22Rv1 (cell line): Measurements from ENCODE around the gene SLC25A22.
A peak's percentile ranks its signal among the peaks of the same experiment; 100 is the strongest.

ENCODE experiments used
- H3K27ac ChIP-seq: fragments of 450-650 bp; 2 replicates; pipeline ENCODE4 v1.5.1; 2017
- ZFX ChIP-seq: fragments of 450-650 bp; IDR thresholded peaks from 2 replicates; pipeline ENCODE4 v1.6.1; 2017; ENCODE audit warnings: antibody characterized with exemption, borderline replicate concordance
- TF ChIP-seq, protein P1 (sequence below): fragments of 450-650 bp; IDR thresholded peaks from 2 replicates; pipeline ENCODE4 v1.5.1; 2017; ENCODE audit warnings: mild to moderate bottlenecking

The SLC25A22 gene

DNA sequence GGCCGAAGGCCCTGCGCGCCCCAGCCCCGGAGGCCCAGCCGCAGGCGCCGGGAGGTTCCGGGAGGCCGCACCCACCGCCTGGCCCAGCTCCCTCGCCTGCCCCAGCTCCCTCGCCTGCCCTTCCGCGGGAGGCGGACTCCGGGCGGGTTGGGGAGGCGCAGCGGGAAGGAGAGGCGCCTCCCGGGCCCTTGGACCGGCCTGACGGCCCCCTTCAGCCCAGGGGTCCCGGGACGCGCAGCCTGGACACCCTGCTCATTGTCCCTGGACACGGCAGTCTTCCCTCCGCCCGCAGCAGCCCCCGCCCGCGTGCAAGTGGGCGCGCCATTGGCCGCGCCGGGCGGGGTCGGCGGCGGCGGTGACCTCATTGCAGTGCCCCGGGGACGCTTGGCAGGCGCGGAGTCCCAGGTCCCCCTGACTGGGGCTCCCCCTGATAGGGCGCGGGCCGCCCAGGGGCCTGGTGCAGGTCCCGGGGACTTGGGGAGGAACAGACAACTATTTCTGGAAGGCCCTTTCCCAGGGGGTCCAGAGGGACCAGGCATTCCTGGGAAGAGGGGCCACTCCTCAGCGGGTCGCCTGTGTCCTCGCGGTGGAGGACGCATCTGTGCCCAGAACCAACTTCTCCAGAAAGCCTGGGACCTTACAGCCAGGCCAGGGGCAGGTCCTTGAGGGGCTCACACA, 35.2 kb upstream of the SLC25A22 start:
- TF ChIP-seq ZFX, result no peak
- TF ChIP-seq, protein P1, sequence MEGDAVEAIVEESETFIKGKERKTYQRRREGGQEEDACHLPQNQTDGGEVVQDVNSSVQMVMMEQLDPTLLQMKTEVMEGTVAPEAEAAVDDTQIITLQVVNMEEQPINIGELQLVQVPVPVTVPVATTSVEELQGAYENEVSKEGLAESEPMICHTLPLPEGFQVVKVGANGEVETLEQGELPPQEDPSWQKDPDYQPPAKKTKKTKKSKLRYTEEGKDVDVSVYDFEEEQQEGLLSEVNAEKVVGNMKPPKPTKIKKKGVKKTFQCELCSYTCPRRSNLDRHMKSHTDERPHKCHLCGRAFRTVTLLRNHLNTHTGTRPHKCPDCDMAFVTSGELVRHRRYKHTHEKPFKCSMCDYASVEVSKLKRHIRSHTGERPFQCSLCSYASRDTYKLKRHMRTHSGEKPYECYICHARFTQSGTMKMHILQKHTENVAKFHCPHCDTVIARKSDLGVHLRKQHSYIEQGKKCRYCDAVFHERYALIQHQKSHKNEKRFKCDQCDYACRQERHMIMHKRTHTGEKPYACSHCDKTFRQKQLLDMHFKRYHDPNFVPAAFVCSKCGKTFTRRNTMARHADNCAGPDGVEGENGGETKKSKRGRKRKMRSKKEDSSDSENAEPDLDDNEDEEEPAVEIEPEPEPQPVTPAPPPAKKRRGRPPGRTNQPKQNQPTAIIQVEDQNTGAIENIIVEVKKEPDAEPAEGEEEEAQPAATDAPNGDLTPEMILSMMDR, result no peak
- peak overlapping the region; percentile 96 for H3K27ac ChIP-seq

DNA sequence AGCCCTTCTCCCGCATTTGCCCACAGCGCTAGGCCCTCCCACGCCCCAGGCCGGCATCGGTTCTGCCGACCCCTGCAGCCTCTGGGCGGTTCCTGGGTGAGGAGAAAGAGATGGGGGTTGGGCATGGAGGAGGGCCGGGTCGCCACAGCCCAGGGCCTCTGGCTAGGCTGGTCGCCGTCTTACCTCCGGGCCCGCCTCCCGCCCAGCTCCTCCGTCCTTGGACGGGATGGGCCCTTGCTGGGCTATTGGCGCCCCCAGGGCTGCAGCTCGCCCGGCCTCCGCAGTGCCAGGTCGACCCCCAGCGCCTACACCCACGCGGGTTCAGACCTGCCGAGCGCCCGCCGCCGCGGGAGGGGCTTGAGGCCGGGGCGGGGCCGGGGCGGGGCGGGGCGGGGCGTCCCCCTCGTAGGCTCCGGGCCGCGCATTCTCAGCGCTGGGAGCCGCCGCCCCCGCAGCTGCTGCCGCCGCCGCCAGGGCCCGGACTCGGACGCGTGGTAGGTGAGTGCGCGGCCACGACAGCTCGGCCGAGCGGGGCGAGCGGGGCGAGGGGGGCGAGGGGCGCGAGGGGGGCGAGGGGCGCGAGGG, 34.5 kb upstream of the SLC25A22 start, which contains the start of gene CD151:
Gene CD151 (plus strand): TSS at position 424 of the 585 bp plus-strand sequence. CDS start 3,118 bp downstream, outside the sequence.
- no peak for TF ChIP-seq ZFX
- TF ChIP-seq, protein P1, result no peak
- H3K27ac ChIP-seq, result peak within 1 kb of the TSS; percentile 96

DNA sequence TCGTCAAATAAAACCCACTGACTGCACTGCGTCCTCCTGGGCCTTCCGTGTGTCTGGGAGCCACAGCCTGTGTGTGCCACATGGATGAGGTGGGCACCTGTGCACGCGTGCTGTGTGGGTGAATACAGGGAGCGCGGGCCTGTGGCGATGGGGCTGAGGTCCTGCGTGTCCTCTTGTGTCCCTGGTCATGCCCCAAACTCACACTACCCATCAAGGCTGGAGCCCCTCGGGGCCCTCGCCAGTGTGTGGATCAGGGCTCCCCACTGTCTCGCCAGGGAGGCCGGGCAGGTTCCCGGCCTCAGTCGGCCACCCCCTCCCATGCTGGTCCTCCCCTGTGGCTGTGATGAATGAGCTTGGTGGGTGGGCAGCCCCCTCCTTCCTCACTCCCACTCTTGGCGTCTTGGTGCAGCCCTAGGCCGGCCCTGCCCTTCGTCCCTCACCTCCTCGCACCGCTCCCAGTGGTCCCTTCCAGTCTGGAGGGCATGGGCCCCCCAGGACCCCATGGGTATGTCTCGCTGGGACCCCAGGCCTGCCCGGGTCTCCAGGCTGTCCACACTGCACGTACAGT, 34.0 kb upstream of the SLC25A22 start:
- no peak for TF ChIP-seq ZFX
- TF ChIP-seq, protein P1, result no peak
- H3K27ac ChIP-seq, result peak overlapping the region; percentile 96

DNA sequence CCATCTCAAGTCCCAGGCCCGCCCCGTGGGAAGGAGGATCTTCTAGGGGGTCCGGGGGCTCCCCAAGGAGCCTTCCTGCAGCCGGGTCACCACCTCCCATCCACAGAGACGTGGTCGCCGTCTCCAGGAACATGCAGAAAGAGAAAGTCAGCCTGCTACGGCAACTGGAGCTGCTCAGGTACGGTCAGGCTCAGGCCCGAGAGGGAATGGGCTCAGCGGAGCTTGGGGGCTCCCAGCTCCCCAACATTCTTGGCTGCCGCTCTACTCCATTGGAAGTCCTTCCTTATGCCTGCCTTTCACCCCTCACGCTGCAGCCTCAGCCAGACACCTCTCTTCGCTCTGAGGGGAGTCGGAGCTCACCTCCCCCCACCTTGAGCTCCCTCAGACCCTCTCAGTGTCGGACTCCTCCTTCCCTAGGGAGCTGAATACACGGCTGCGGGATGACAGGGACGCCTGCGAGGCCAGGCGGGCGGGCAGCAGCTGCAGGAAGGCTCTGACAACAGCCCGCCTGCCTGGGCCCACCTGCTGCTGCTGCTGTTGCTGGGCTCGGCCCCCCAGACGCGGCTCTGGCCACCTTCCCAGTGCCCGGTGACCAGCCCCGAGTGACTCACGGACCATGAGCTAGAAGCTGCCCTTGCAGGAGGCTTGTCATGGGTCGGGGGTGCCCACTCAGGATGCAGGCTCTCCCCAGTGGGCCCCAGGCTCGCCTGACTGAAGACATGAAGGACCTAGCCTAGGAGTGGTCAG, 33.2 kb upstream of the SLC25A22 start:
- TF ChIP-seq, protein P1, result no peak
- TF ChIP-seq ZFX, result no peak
- H3K27ac ChIP-seq, result peak overlapping the region; percentile 96

DNA sequence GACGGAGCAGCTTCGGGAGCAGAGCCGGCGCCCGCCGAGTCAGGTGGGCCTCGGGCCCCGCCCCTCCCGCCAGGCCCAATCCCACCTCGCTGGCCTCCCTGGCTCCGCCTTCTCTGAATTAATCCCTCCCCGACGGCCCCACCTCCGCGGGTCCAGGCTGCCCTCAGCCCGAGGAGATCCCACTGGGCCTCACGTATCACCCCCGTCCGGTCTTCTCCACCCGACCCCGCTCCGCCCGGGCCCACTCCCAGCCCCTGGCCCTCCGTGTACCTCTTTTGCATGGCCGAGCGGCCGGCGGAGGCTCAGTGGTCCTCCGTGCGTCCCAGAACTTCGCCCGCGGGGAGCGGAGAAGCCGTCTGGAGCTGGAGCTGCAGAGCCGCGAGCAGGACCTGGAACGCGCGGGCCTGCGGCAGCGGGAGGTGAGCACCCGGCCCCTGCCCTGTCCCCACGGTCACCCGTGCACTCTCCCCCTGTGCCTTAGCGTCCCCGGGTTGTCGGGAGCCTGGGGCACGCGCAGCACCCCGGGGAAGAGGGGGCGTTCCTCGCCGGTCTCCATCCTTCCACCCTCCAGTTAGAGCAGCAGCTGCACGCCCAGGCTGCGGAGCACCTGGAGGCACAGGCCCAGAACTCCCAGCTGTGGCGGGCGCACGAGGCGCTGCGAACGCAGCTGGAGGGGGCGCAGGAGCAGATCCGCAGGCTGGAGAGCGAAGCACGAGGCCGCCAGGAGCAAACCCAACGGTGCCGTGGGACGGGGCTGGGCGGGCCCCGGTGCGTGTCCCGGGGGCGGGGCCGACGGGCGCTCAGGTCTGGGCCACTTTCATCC, 32.4 kb upstream of the SLC25A22 start:
- H3K27ac ChIP-seq, result peak overlapping the region; percentile 96
- TF ChIP-seq, protein P1, result no peak
- no peak for TF ChIP-seq ZFX

- TF ChIP-seq ZFX, result no peak
- TF ChIP-seq, protein P1, result no peak
- H3K27ac ChIP-seq, result peak overlapping the region; percentile 96
Observed at GRCh38 chr11:829847-830294, 31.8 kb upstream of the SLC25A22 start.
